OCI-LY7 (cell line): ENCODE data around the gene RSU1. TPM values are rescaled to one million over a fixed set of nuclear protein-coding genes. Genes with fewer than 3 reads are reported as not detected.

Experiments used
- BruUV-seq: library from RNA; stranded (reverse); fragments of 400-500 nt; replicated peaks from 2 replicates; lab custom pipeline; 2021; lab: Mats Ljungman, UMichigan
- CTCF ChIA-PET: fragments of 300-600 bp; sonication (Branson Sonifier 250); formaldehyde crosslinking; loops from one replicate; lab custom pipeline; 2022; ENCODE audit warnings: antibody characterized with exemption; ENCODE audit not compliant: unreplicated experiment; lab: Charles Lee
- POLR2A ChIA-PET: fragments of 300-600 bp; sonication (Branson Sonifier 250); formaldehyde crosslinking; loops from one replicate; lab custom pipeline; 2022; ENCODE audit warnings: antibody characterized with exemption; lab: Charles Lee
- DNase-seq: peaks from one replicate; pipeline ENCODE4 v3.0.0-alpha.2; 2015; ENCODE audit warnings: low spot score
- H2AFZ ChIP-seq: fragments of 200-600 bp; sonication (generic), shearing (Covaris generic); 2 replicates; pipeline ENCODE4 v1.6.1; 2014; ENCODE audit warnings: mild to moderate bottlenecking, antibody characterized with exemption, low read length, moderate library complexity
- H3K27ac ChIP-seq: fragments of 200-600 bp; sonication (generic); 2 replicates; pipeline ENCODE4 v1.5.1; 2014; ENCODE audit warnings: mixed run types, low read depth, mild to moderate bottlenecking, moderate library complexity, low read length, inconsistent platforms; ENCODE audit not compliant: poor library complexity, severe bottlenecking
- H3K36me3 ChIP-seq: fragments of 200-600 bp; sonication (generic); 2 replicates; pipeline ENCODE4 v1.6.1; 2014; ENCODE audit warnings: mild to moderate bottlenecking, antibody characterized with exemption, low read length, moderate library complexity, mixed read lengths; ENCODE audit not compliant: insufficient read depth
- H3K4me1 ChIP-seq: fragments of 200-600 bp; sonication (generic); 2 replicates; pipeline ENCODE4 v1.5.1; 2014; ENCODE audit warnings: mild to moderate bottlenecking, low read length; ENCODE audit not compliant: insufficient read depth, poor library complexity, severe bottlenecking
- H3K4me2 ChIP-seq: fragments of 200-600 bp; sonication (generic); 2 replicates; pipeline ENCODE4 v1.6.1; 2014; ENCODE audit warnings: mild to moderate bottlenecking, low read length
- H3K4me3 ChIP-seq: fragments of 200-600 bp; sonication (generic); 2 replicates; pipeline ENCODE4 v1.5.1; 2014; ENCODE audit warnings: mild to moderate bottlenecking, low read depth, low read length; ENCODE audit not compliant: poor library complexity, severe bottlenecking
- H3K79me2 ChIP-seq: fragments of 200-600 bp; sonication (generic); 2 replicates; pipeline ENCODE4 v1.6.1; 2016; ENCODE audit warnings: low read depth, mild to moderate bottlenecking, low read length, moderate library complexity, mixed read lengths; ENCODE audit not compliant: insufficient read depth
- H3K9me2 ChIP-seq: fragments of 200-600 bp; sonication (generic); 2 replicates; pipeline ENCODE4 v1.6.1; 2016; ENCODE audit warnings: mild to moderate bottlenecking, low read length, mixed read lengths; ENCODE audit not compliant: insufficient read depth
- H3K9me3 ChIP-seq: fragments of 200-600 bp; sonication (generic); 2 replicates; pipeline ENCODE4 v1.6.1; 2014; ENCODE audit warnings: mild to moderate bottlenecking, mixed run types, low read length, mixed read lengths
- H4K20me1 ChIP-seq: fragments of 200-600 bp; sonication (generic); 2 replicates; pipeline ENCODE4 v1.6.1; 2014; ENCODE audit warnings: mild to moderate bottlenecking, antibody characterized with exemption, low read length, moderate library complexity, mixed read lengths; ENCODE audit not compliant: insufficient read depth
- CTCF ChIP-seq: fragments of 200-600 bp; sonication (generic); conservative IDR thresholded peaks from 2 replicates; pipeline ENCODE4 v1.5.1; 2014; ENCODE audit warnings: mild to moderate bottlenecking, antibody characterized with exemption, low read length, moderate library complexity, mixed read lengths
- EZH2phosphoT487 ChIP-seq: fragments of 200-600 bp; sonication (generic); IDR thresholded peaks from 2 replicates; pipeline ENCODE4 v1.6.1; 2018; ENCODE audit warnings: low read depth, borderline replicate concordance, mild to moderate bottlenecking, mixed run types, antibody characterized with exemption, low read length, moderate library complexity, mixed read lengths
- intact Hi-C: fragments of 100-400 bp; cut with micrococcal nuclease; formaldehyde crosslinking; loops from one replicate; pipeline ENCODE4 v1.10.0; 2022; ENCODE audit not compliant: unreplicated experiment
- total RNA-seq, 2 experiments: library from RNA; depleted of rRNA in 1 of 2; stranded (reverse); fragments of >200 nt in 1 of 2; shearing (Covaris generic) in 1 of 2; gene quantifications; 2 replicates each; pipeline ENCODE4 v1.2.3, GENCODE V29; 2014 to 2022

Gene RSU1
- total RNA-seq, 2 experiments from 2014 or later, result 25.3 to 31.1 TPM

GRCh38 chr10:16787361-16787791, 29.8 kb downstream of the RSU1 start:
- DNase-seq, result no peak
- no peaks in the 10 kb centered on the region for H3K4me1 ChIP-seq
- ChIA-PET CTCF (no interaction called here), POLR2A (no interaction called here)
- H3K36me3 ChIP-seq, result no peaks in the 10 kb centered on the region
- H2AFZ ChIP-seq, result no peak overlapping the region
- no TSS peak for BruUV-seq
- intact Hi-C loops, result no loop called here
- H4K20me1 ChIP-seq, result no peaks in the 10 kb centered on the region
- H3K4me2 ChIP-seq, result no peak overlapping the region
- no peaks in the 10 kb centered on the region for H3K9me3 ChIP-seq
- H3K4me3 ChIP-seq, result no peak overlapping the region
- TF ChIP-seq CTCF, result no peak
- no peak for TF ChIP-seq EZH2phosphoT487
- no peaks in the 10 kb centered on the region for H3K79me2 ChIP-seq
- H3K9me2 ChIP-seq, result no peaks in the 10 kb centered on the region
- no peak overlapping the region for H3K27ac ChIP-seq

GRCh38 chr10:16780338-16780880, 36.8 kb downstream of the RSU1 start:
- ChIA-PET POLR2A (no interaction called here), CTCF (no interaction called here)
- TF ChIP-seq CTCF (no peak), EZH2phosphoT487 (no peak)
- Histone ChIP-seq H3K79me2 (no peaks in the 10 kb centered on the region), H3K27ac (no peak overlapping the region), H3K9me2 (no peaks in the 10 kb centered on the region), H3K4me2 (no peak overlapping the region), H3K36me3 (no peaks in the 10 kb centered on the region), H2AFZ (no peak overlapping the region), H3K4me3 (no peak overlapping the region), H3K9me3 (no peaks in the 10 kb centered on the region), H3K4me1 (peaks cover 7% of the 10 kb centered on the region), H4K20me1 (no peaks in the 10 kb centered on the region)
- intact Hi-C loops, result no loop called here
- DNase-seq, result no peak
- no TSS peak for BruUV-seq

GRCh38 chr10:16779384-16779915, 37.8 kb downstream of the RSU1 start:
- TF ChIP-seq EZH2phosphoT487 (no peak), CTCF (no peak)
- no TSS peak for BruUV-seq
- H3K27ac ChIP-seq, result no peak overlapping the region
- H4K20me1 ChIP-seq, result no peaks in the 10 kb centered on the region
- POLR2A ChIA-PET, result no interaction called here
- no peak overlapping the region for H2AFZ ChIP-seq
- CTCF ChIA-PET, result no interaction called here
- H3K9me2 ChIP-seq, result no peaks in the 10 kb centered on the region
- DNase-seq, result no peak
- no peaks in the 10 kb centered on the region for H3K36me3 ChIP-seq
- intact Hi-C loops, result loop anchor here (5.0 kb wide), 2 partner anchors 662 to 877 kb away; no protein-coding TSS in a partner anchor
- no peaks in the 10 kb centered on the region for H3K9me3 ChIP-seq
- H3K4me1 ChIP-seq, result peaks cover 7% of the 10 kb centered on the region
- no peaks in the 10 kb centered on the region for H3K79me2 ChIP-seq
- no peak overlapping the region for H3K4me2 ChIP-seq
- H3K4me3 ChIP-seq, result no peak overlapping the region
